Kidney (tissue), 22 donors: ENCODE data around the gene ERG28. TPM values are rescaled to one million over a fixed set of nuclear protein-coding genes. Genes with fewer than 3 reads are reported as not detected.

Source experiments
- DNase-seq, 5 donors: peaks; one replicate each; pipeline ENCODE4 v3.0.0-alpha.2; 2013 to 2020
- FAIRE-seq: peaks from 2 replicates; lab custom pipeline; 2012; peaks lifted over from hg19 to GRCh38; lab: Jason Lieb, UNC
- H3K27ac ChIP-seq, 2 donors: one replicate each; pipeline ENCODE4 v1.7.0; 2013; ENCODE audit warnings: low read depth in 2 of 2, low read length in 2 of 2, inconsistent platforms in 1 of 2
- H3K27me3 ChIP-seq: one replicate; pipeline ENCODE4 v1.7.1; 2013; ENCODE audit warnings: low read length, inconsistent platforms; ENCODE audit not compliant: control insufficient read depth, insufficient read depth
- H3K36me3 ChIP-seq, 3 donors: one replicate each; pipeline versions ENCODE4 v1.7.0 to v1.7.1; 2013; ENCODE audit warnings: low read length in 3 of 3, control low read depth in 1 of 3, inconsistent platforms in 1 of 3; ENCODE audit not compliant: insufficient read depth in 3 of 3, control insufficient read depth in 2 of 3
- H3K4me1 ChIP-seq, 3 donors: one replicate each; pipeline versions ENCODE4 v1.7.0 to v1.7.1; 2013; ENCODE audit warnings: low read length in 3 of 3, inconsistent platforms in 1 of 3, low read depth in 1 of 3; ENCODE audit not compliant: control insufficient read depth in 2 of 3, insufficient read depth in 2 of 3
- H3K4me3 ChIP-seq, 3 donors: one replicate each; pipeline versions ENCODE4 v1.7.0 to v1.8.1; 2013; ENCODE audit warnings: low read length in 3 of 3, control low read depth in 1 of 3, inconsistent platforms in 1 of 3
- H3K9ac ChIP-seq, 3 donors: one replicate each; pipeline versions ENCODE4 v1.7.0 to v1.7.1; 2013; ENCODE audit warnings: low read length in 3 of 3, control low read depth in 1 of 3, inconsistent platforms in 1 of 3
- H3K9me3 ChIP-seq, 3 donors: one replicate each; pipeline versions ENCODE4 v1.7.0 to v1.7.1; 2013; ENCODE audit warnings: low read length in 3 of 3, control low read depth in 1 of 3, inconsistent platforms in 1 of 3; ENCODE audit not compliant: control insufficient read depth in 2 of 3, insufficient read depth in 1 of 3
- intact Hi-C: fragments of 100-400 bp; cut with DNase I; formaldehyde crosslinking; loops from one replicate; pipeline ENCODE4 v1.11.1; 2022
- long read RNA-seq, 10 donors: library from polyadenylated mRNA in 1 of 10; unstranded in 1 of 10; transcript quantifications; one replicate each; pipeline ENCODE4 v2.0.0 and lab custom pipeline, GENCODE V29; 2021 to 2026
- polyA plus RNA-seq: library from polyadenylated mRNA; stranded (reverse); fragments of 350-450 nt; fragmentation: Illumina TruSeq; extraction: RNeasy Lipid Tissue Mini Kit (QIAGEN cat#74804); gene quantifications from one replicate; pipeline ENCODE4 v1.2.3, GENCODE V29; 2014; ENCODE audit warnings: low read depth, low replicate concordance; ENCODE audit not compliant: insufficient read depth
- total RNA-seq: library from RNA; stranded (reverse); fragmentation: NEBNext Ultra II Directional; extraction: Animal tissue kit (Norgen Biotek cat#: 25700); gene quantifications from one replicate; pipeline ENCODE4 v1.2.1, GENCODE V29; 2021
- TF ChIP-seq, protein P1 (sequence below): IDR thresholded peaks from 3 replicates; pipeline ENCODE4 v1.5.1; 2012; ENCODE audit warnings: mild to moderate bottlenecking, moderate library complexity, borderline replicate concordance; ENCODE audit not compliant: insufficient read depth; ENCODE audit errors: extremely low read depth
- donor health status: control.
- donor health status: control.
- donor health status: control.
- donor health status: control.
- donor health status: control.
- donor health status: DM: yes; HTN: yes; CAD: no.
- donor health status: Normal renal cell carcinoma (clear cell type).

The ERG28 gene, protein sequence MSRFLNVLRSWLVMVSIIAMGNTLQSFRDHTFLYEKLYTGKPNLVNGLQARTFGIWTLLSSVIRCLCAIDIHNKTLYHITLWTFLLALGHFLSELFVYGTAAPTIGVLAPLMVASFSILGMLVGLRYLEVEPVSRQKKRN
- total RNA-seq (17.9 TPM), polyA plus RNA-seq (34.8 TPM)
- long read RNA-seq, donor 1, transcript ERG28-201 (5 exons, 2,633 nt) = major isoform, 24 of 29 reads
- long read RNA-seq, donor 1, partial matches to known transcripts = 5 of 29 reads
- long read RNA-seq, donor 1, other reads (novel, unspliced or antisense) = 0 of 29 reads
- long read RNA-seq, donor 2, transcript ERG28-201 (5 exons, 2,633 nt) = major isoform, 47 of 67 reads
- long read RNA-seq, donor 2, partial matches to known transcripts = 14 of 67 reads
- long read RNA-seq, donor 2, other reads (novel, unspliced or antisense) = 6 of 67 reads
- long read RNA-seq, donor 3, transcript ERG28-201 (5 exons, 2,633 nt) = major isoform, 58 of 69 reads
- long read RNA-seq, donor 3, partial matches to known transcripts = 5 of 69 reads
- long read RNA-seq, donor 3, other reads (novel, unspliced or antisense) = 6 of 69 reads
- long read RNA-seq, donor 4, transcript ERG28-201 (5 exons, 2,633 nt) = major isoform, 45 of 53 reads
- long read RNA-seq, donor 4, partial matches to known transcripts = 8 of 53 reads
- long read RNA-seq, donor 4, other reads (novel, unspliced or antisense) = 0 of 53 reads
- long read RNA-seq, donor 5 = 0 reads
- long read RNA-seq, donor 6, transcript ERG28-201 (5 exons, 2,633 nt) = major isoform, 73 of 79 reads
- long read RNA-seq, donor 6, partial matches to known transcripts = 6 of 79 reads
- long read RNA-seq, donor 6, other reads (novel, unspliced or antisense) = 0 of 79 reads
- long read RNA-seq, donor 7, transcript ERG28-201 (5 exons, 2,633 nt) = major isoform, 35 of 40 reads
- long read RNA-seq, donor 7, partial matches to known transcripts = 0 of 40 reads
- long read RNA-seq, donor 7, other reads (novel, unspliced or antisense) = 5 of 40 reads
- long read RNA-seq, donor 8, transcript ERG28-201 (5 exons, 2,633 nt) = major isoform, 34 of 39 reads
- long read RNA-seq, donor 8, partial matches to known transcripts = 5 of 39 reads
- long read RNA-seq, donor 8, other reads (novel, unspliced or antisense) = 0 of 39 reads
- long read RNA-seq, donor 9, transcript ERG28-201 (5 exons, 2,633 nt) = major isoform, 23 of 29 reads
- long read RNA-seq, donor 9, partial matches to known transcripts = 6 of 29 reads
- long read RNA-seq, donor 9, other reads (novel, unspliced or antisense) = 0 of 29 reads
- long read RNA-seq, donor 10, transcript ERG28-201 (5 exons, 2,633 nt) = major isoform, 31 of 39 reads
- long read RNA-seq, donor 10, partial matches to known transcripts = 8 of 39 reads
- long read RNA-seq, donor 10, other reads (novel, unspliced or antisense) = 0 of 39 reads

DNA sequence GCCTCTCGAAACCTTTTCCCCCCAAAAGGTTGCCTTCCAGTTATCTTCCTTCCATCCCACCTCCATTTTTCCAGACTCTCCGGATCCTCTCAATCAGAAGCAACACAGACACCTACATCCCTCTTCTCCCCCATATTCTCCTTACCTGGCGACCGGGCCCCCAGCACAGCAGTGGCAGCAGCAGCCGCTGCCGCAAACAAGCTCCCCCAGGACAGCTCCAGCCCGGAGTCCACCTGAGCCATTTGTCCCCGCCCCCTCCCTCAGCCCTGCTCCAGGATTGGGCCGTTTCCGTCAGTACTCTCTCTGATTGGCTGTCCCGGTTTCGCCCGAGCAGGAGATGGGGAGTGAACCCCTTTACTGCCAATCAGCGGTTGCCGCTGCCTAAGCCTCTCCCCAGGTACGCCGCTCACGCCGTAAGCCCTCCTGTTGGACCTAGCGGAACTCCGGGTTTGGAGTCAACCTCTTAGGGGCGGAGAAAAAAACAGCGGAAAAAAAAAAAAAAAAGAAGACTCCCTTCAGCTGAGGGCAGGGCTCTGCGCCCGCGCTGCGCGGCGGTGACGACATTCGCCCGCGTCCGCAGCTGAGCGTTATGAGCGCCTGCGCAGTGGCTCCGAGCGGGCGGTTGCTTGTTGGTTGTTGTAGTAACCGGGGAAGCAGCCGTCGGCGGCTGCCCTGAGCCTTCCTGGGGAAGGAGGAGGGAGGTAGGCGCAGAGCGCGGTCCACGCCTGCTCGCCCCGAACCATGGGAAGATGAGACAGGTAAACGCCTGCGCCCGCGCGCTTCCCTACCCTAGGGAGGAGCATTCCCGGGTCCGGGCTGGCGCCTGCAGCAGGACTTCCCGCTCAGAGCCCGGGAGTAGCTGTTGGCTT, at the start of gene ERG28, which contains the start of gene TTLL5:
Gene ERG28 (minus strand): TSS at position 247 of the 869 bp plus-strand sequence. CDS start 3,374 bp downstream, outside the sequence.
Gene TTLL5 (plus strand): TSS at position 617 of the 869 bp plus-strand sequence. CDS start 1,904 bp downstream, outside the sequence.
- TF ChIP-seq, protein P1, sequence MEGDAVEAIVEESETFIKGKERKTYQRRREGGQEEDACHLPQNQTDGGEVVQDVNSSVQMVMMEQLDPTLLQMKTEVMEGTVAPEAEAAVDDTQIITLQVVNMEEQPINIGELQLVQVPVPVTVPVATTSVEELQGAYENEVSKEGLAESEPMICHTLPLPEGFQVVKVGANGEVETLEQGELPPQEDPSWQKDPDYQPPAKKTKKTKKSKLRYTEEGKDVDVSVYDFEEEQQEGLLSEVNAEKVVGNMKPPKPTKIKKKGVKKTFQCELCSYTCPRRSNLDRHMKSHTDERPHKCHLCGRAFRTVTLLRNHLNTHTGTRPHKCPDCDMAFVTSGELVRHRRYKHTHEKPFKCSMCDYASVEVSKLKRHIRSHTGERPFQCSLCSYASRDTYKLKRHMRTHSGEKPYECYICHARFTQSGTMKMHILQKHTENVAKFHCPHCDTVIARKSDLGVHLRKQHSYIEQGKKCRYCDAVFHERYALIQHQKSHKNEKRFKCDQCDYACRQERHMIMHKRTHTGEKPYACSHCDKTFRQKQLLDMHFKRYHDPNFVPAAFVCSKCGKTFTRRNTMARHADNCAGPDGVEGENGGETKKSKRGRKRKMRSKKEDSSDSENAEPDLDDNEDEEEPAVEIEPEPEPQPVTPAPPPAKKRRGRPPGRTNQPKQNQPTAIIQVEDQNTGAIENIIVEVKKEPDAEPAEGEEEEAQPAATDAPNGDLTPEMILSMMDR = no peak
- intact Hi-C loops = no loop called here
- Histone ChIP-seq H3K9me3 (no peaks in the 10 kb centered on the region), H3K36me3 (peaks cover 0 to 5% (median 2%) of the 10 kb centered on the region in 3 donors), H3K4me3 (peak within 1 kb of the TSS; percentile 90 to 97 (median 91)), H3K27ac (peak within 1 kb of the TSS; percentile 66 to 78), H3K9ac (peak within 1 kb of the TSS; percentile 77 to 91 (median 90)), H3K4me1 (peaks cover 0 to 7% (median 3%) of the 10 kb centered on the region in 3 donors), H3K27me3 (no peaks in the 10 kb centered on the region)
- DNase-seq (peak; percentile 97 to 99 (median 99)), FAIRE-seq (peak; percentile 96)

DNA sequence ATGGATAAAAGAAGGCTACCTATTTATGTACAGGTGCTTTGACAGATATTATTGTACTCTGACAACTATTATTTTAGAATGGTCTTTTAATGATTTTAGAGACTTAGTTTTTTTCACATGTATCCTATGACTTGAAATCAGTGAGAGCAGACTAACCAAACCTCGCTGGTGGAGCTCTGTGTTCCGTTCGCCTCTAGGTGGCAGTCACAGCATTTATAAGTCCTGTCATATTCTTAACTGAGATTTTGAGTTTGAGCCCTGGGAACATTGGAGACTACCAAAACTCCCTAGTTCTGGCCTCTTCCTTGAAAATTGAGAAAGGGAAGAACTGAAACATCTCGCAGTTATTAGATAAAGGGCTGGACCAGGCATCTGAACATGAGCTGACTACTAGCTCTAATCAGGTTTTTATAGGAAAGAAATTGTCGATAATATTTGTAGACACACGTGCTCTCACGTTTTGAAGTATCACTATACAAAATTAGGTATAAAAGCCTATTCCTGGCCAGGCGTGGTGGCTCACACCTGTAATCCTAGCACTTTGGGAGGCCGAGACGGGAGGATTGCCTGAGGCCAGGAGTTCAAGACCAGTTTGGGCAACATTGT, 48.6 kb upstream of the ERG28 start:
- Histone ChIP-seq H3K4me1 (no peaks in the 10 kb centered on the region), H3K9ac (no peak overlapping the region), H3K27ac (no peak overlapping the region), H3K9me3 (no peaks in the 10 kb centered on the region), H3K4me3 (no peak overlapping the region), H3K27me3 (no peaks in the 10 kb centered on the region), H3K36me3 (peaks cover 2 to 4% (median 2%) of the 10 kb centered on the region in 3 donors)
- intact Hi-C loops = no loop called here
- TF ChIP-seq, protein P1 = peak; percentile 88
- FAIRE-seq (peak; percentile 96), DNase-seq (peak; percentile 70 to 91 (median 81))
